Gastroesophageal sphincter (tissue), 4 donors: Measurements from ENCODE around the gene SMC1A. TPM values are rescaled to one million over a fixed set of nuclear protein-coding genes. Genes with fewer than 3 reads are reported as not detected.

Source experiments
- ATAC-seq: fragments of 150-250 bp; one replicate; pipeline ENCODE4 v1.9.1; 2016; ENCODE audit warnings: mild to moderate bottlenecking, moderate library complexity
- H3K27ac ChIP-seq, 4 donors: fragments of 200-600 bp; sonication (generic) in 3 of 4; 1 replicate in 3 of 4; 2 replicates in 1 of 4; pipeline ENCODE4 v1.5.1; 2016 to 2019
- H3K27me3 ChIP-seq: fragments of 200-600 bp; sonication (generic); one replicate; pipeline ENCODE4 v1.5.1; 2019
- H3K36me3 ChIP-seq, 2 donors: fragments of 200-600 bp; sonication (generic); one replicate each; pipeline ENCODE4 v1.5.1; 2019; ENCODE audit warnings: control low read depth in 1 of 2
- H3K4me1 ChIP-seq, 3 donors: fragments of 200-600 bp; sonication (generic); 1 replicate in 2 of 3; 2 replicates in 1 of 3; pipeline ENCODE4 v1.5.1; 2016 to 2019; ENCODE audit warnings: control low read depth in 2 of 3
- H3K4me3 ChIP-seq, 2 donors: fragments of 200-600 bp; sonication (generic); one replicate each; pipeline ENCODE4 v1.5.1; 2019; ENCODE audit warnings: mild to moderate bottlenecking in 1 of 2, moderate library complexity in 1 of 2
- H3K9me3 ChIP-seq, 3 donors: fragments of 200-600 bp; sonication (generic); one replicate each; pipeline ENCODE4 v1.5.1; 2017 to 2019; ENCODE audit warnings: control low read depth in 2 of 3
- EP300 ChIP-seq: sonication (generic); formaldehyde crosslinking; IDR thresholded peaks from one replicate; pipeline ENCODE4 v1.6.1; 2017; ENCODE audit warnings: antibody characterized with exemption, mild to moderate bottlenecking
- POLR2A ChIP-seq, 2 donors: fragments of 450-650 bp; IDR thresholded peaks; one replicate each; pipeline ENCODE4 v1.6.1; 2017; ENCODE audit warnings: antibody characterized with exemption in 2 of 2, mild to moderate bottlenecking in 2 of 2, moderate library complexity in 1 of 2
- POLR2AphosphoS5 ChIP-seq: sonication (generic); formaldehyde crosslinking; IDR thresholded peaks from one replicate; pipeline ENCODE4 v1.6.1; 2017; ENCODE audit warnings: antibody characterized with exemption
- WGBS, 2 donors: methylation state at CpG; one replicate each; pipeline ENCODE4 v1.1.5; 2018; ENCODE audit warnings: low coverage in 1 of 2; 5-methylcytosine and 5-hydroxymethylcytosine counted together
- total RNA-seq, 4 donors: library from RNA; depleted of rRNA; stranded (reverse); fragments of >200 nt; gene quantifications; one replicate each; pipeline ENCODE4 v1.1.0, GENCODE V29; 2016
- TF ChIP-seq, protein P1 (sequence below), 4 experiments: fragments of 200-600 bp in 2 of 4; fragments of 450-650 bp in 2 of 4; sonication (generic) in 1 of 4; IDR thresholded peaks; one replicate each; pipeline ENCODE4 v1.5.1; 2017 to 2019; ENCODE audit warnings: antibody characterized with exemption in 4 of 4, mild to moderate bottlenecking in 2 of 4, moderate library complexity in 2 of 4

SMC1A gene
- total RNA-seq, 4 donors from 2014 or later, result 28.4 to 56.0 (median 33.2) TPM

DNA sequence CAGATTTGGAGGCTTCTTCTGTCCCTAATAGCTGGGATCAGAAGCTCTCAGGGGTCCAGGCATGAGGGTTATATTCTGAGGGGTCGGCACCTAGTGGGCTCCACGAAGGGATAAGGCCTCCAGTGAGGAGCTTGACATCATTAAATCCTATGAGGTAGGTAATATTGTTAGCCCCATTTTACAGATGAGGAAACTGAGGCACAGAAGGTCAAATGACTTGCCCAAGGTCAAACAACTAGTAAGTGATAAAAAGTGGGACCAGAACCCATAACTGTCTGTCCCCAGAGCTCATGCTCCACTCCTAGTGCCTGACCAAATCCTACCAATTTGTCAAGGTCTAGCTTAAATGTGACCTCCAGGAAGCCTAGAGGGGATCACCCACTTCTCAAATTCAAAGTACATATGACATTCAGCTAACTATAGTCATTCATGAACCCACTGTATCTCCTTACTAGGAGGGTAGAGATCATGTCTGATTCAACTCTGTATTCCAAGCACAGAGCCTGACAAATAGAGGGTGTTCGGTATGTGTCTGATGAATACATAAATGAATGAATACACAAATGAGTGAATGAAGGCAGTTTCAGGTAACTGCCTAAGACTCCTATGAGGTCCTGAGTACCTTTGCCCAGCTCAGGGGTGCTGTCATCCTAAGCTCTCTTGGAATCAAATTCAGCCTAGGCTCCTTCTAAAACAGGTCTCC lies 43.3 kb downstream of the SMC1A start:
- Histone ChIP-seq H3K27me3 (no peaks in the 10 kb centered on the region), H3K36me3 (peaks cover 0 to 58% of the 10 kb centered on the region in 2 donors), H3K4me1 (no peaks in the 10 kb centered on the region), H3K27ac (no peak overlapping the region), H3K9me3 (no peaks in the 10 kb centered on the region), H3K4me3 (no peak overlapping the region)
- 100% methylated on average over 1 of the region's 3 CpGs; no CpG with 5 or more reads in 1 of the 2 donors for WGBS, 2 donors
- no peak for ATAC-seq
- TF ChIP-seq POLR2AphosphoS5, result no peak
- TF ChIP-seq, protein P1, sequence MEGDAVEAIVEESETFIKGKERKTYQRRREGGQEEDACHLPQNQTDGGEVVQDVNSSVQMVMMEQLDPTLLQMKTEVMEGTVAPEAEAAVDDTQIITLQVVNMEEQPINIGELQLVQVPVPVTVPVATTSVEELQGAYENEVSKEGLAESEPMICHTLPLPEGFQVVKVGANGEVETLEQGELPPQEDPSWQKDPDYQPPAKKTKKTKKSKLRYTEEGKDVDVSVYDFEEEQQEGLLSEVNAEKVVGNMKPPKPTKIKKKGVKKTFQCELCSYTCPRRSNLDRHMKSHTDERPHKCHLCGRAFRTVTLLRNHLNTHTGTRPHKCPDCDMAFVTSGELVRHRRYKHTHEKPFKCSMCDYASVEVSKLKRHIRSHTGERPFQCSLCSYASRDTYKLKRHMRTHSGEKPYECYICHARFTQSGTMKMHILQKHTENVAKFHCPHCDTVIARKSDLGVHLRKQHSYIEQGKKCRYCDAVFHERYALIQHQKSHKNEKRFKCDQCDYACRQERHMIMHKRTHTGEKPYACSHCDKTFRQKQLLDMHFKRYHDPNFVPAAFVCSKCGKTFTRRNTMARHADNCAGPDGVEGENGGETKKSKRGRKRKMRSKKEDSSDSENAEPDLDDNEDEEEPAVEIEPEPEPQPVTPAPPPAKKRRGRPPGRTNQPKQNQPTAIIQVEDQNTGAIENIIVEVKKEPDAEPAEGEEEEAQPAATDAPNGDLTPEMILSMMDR (IDR thresholded peaks at IDR 0.05), result no peak
- TF ChIP-seq POLR2A (IDR thresholded peaks at IDR 0.05), result no peak
- TF ChIP-seq EP300, result no peak

DNA sequence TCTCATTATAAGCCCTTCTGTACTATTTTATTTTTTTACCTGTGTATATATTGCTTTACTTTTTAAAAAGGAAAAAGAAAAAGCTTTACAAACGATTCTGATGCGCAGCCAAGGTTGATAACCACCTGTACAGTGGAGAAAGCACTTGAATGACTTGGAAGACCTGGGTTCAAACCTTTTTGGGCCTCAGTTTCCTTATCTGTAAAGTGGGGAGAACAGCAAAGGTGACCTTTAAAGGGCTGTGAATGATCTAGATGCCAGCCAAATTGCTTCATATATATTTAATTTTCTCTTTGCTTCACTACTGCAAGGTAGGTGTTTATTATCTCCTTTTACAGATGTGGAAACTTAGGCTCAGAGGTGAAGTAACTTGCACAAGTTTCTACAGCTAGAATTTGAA lies 45.0 kb downstream of the SMC1A start:
- Histone ChIP-seq H3K36me3 (peaks cover 0 to 41% of the 10 kb centered on the region in 2 donors), H3K4me3 (no peak overlapping the region), H3K27ac (no peak overlapping the region), H3K27me3 (no peaks in the 10 kb centered on the region), H3K9me3 (no peaks in the 10 kb centered on the region), H3K4me1 (no peaks in the 10 kb centered on the region)
- TF ChIP-seq EP300 (no peak), POLR2AphosphoS5 (no peak), POLR2A (IDR thresholded peaks at IDR 0.05) (no peak)
- TF ChIP-seq, protein P1 (IDR thresholded peaks at IDR 0.05), result no peak
- 83 to 94% methylated on average over 2 of the region's 2 CpGs for WGBS, 2 donors
- no peak for ATAC-seq

- WGBS, 2 donors, result 74% methylated on average over 2 of the region's 6 CpGs; no CpG with 5 or more reads in 1 of the 2 donors
- no peaks in the 10 kb centered on the region for H3K27me3 ChIP-seq
- peaks cover 0 to 35% of the 10 kb centered on the region in 2 donors for H3K36me3 ChIP-seq
- ATAC-seq, result no peak
- no peaks in the 10 kb centered on the region for H3K4me1 ChIP-seq
- TF ChIP-seq, protein P1 (IDR thresholded peaks at IDR 0.05), result no peak
- no peak for TF ChIP-seq POLR2AphosphoS5
- no peak for TF ChIP-seq POLR2A (IDR thresholded peaks at IDR 0.05)
- no peak for TF ChIP-seq EP300
- H3K27ac ChIP-seq, result no peak overlapping the region
- H3K4me3 ChIP-seq, result no peak overlapping the region
- H3K9me3 ChIP-seq, result no peaks in the 10 kb centered on the region
Measured at GRCh38 chrX:53376888-53377287, 45.6 kb downstream of the SMC1A start.

DNA sequence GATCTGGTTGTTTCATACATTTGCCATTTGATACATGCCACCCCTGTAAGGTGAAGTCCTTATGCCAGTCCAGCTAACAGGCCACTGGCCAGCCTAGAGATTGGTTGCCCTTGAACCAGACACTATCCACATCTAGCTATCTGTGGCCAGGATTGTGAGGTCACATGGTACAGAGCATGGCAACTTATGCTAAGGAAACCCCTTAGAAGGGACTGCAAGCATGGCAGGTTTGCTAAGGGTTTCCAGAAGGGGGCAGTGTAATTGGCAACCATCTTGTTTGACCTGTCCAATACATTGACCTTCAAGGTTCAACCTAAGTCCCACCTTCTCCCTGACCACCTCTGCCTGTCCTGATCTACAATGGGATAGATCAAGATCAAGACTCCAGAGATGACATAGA lies 47.5 kb downstream of the SMC1A start:
- Histone ChIP-seq H3K9me3 (no peaks in the 10 kb centered on the region), H3K27me3 (no peaks in the 10 kb centered on the region), H3K4me3 (no peak overlapping the region), H3K27ac (no peak overlapping the region), H3K36me3 (peaks cover 0 to 15% of the 10 kb centered on the region in 2 donors), H3K4me1 (no peaks in the 10 kb centered on the region)
- ATAC-seq, result no peak
- TF ChIP-seq POLR2A (IDR thresholded peaks at IDR 0.05) (no peak), POLR2AphosphoS5 (no peak), EP300 (no peak)
- TF ChIP-seq, protein P1 (IDR thresholded peaks at IDR 0.05), result no peak

GRCh38 chrX:53374222-53374820 lies 48.1 kb downstream of the SMC1A start:
- Histone ChIP-seq H3K9me3 (no peaks in the 10 kb centered on the region), H3K4me3 (no peak overlapping the region), H3K27ac (no peak overlapping the region), H3K36me3 (peaks cover 0 to 9% of the 10 kb centered on the region in 2 donors), H3K4me1 (no peaks in the 10 kb centered on the region), H3K27me3 (no peaks in the 10 kb centered on the region)
- WGBS, 2 donors, result 82 to 91% methylated on average over 7 of the region's 7 CpGs
- ATAC-seq, result no peak
- TF ChIP-seq EP300, result no peak
- no peak for TF ChIP-seq POLR2AphosphoS5
- TF ChIP-seq, protein P1 (IDR thresholded peaks at IDR 0.05), result no peak
- TF ChIP-seq POLR2A (IDR thresholded peaks at IDR 0.05), result no peak
